ENCODE results near the gene TMCC3. TPM values are rescaled to one million over a fixed set of nuclear protein-coding genes. Genes with fewer than 3 reads are reported as not detected.

Gene TMCC3
- total RNA-seq, 1 donor from 2014 or later, result 48.1 TPM

GRCh38 chr12:94676922-94677321 is 26.6 kb upstream of the TMCC3 start:
- TF ChIP-seq CTCF (IDR thresholded peaks at IDR 0.05; ENCODE audit: unreplicated experiment), result no peak
- Mint-ChIP-seq H3K9me3 (ENCODE audit: unreplicated experiment) (peaks cover 5% of the 10 kb centered on the region), H3K36me3 (ENCODE audit: low read depth, unreplicated experiment) (peaks cover 3% of the 10 kb centered on the region), H3K4me3 (ENCODE audit: unreplicated experiment) (no peak overlapping the region), H3K4me1 (ENCODE audit: unreplicated experiment) (peaks cover 44% of the 10 kb centered on the region), H3K27ac (ENCODE audit: unreplicated experiment) (no peak overlapping the region), H3K27me3 (ENCODE audit: unreplicated experiment) (peaks cover 4% of the 10 kb centered on the region)
- DNase-seq (ENCODE audit: low spot score), result no peak

GRCh38 chr12:94676031-94676641 is 25.8 kb upstream of the TMCC3 start:
- Mint-ChIP-seq H3K27me3 (ENCODE audit: unreplicated experiment) (peaks cover 4% of the 10 kb centered on the region), H3K9me3 (ENCODE audit: unreplicated experiment) (peaks cover 5% of the 10 kb centered on the region), H3K4me3 (ENCODE audit: unreplicated experiment) (no peak overlapping the region), H3K4me1 (ENCODE audit: unreplicated experiment) (peaks cover 49% of the 10 kb centered on the region), H3K27ac (ENCODE audit: unreplicated experiment) (peak overlapping the region; percentile 78), H3K36me3 (ENCODE audit: low read depth, unreplicated experiment) (peaks cover 3% of the 10 kb centered on the region)
- no peak for DNase-seq (ENCODE audit: low spot score)
- no peak for TF ChIP-seq CTCF (IDR thresholded peaks at IDR 0.05; ENCODE audit: unreplicated experiment)

- Mint-ChIP-seq H3K27me3 (ENCODE audit: unreplicated experiment) (peaks cover 4% of the 10 kb centered on the region), H3K9me3 (ENCODE audit: unreplicated experiment) (no peaks in the 10 kb centered on the region), H3K36me3 (ENCODE audit: low read depth, unreplicated experiment) (peaks cover 3% of the 10 kb centered on the region), H3K27ac (ENCODE audit: unreplicated experiment) (peak overlapping the region; percentile 79), H3K4me3 (ENCODE audit: unreplicated experiment) (peak overlapping the region; percentile 29), H3K4me1 (ENCODE audit: unreplicated experiment) (peaks cover 59% of the 10 kb centered on the region)
- DNase-seq (ENCODE audit: low spot score), result no peak
- no peak for TF ChIP-seq CTCF (IDR thresholded peaks at IDR 0.05; ENCODE audit: unreplicated experiment)
Measured at GRCh38 chr12:94674835-94675234, 24.5 kb upstream of the TMCC3 start.

GRCh38 chr12:94674051-94674451 is 23.7 kb upstream of the TMCC3 start:
- Mint-ChIP-seq H3K9me3 (ENCODE audit: unreplicated experiment) (no peaks in the 10 kb centered on the region), H3K27ac (ENCODE audit: unreplicated experiment) (peak overlapping the region; percentile 65), H3K4me1 (ENCODE audit: unreplicated experiment) (peaks cover 60% of the 10 kb centered on the region), H3K4me3 (ENCODE audit: unreplicated experiment) (no peak overlapping the region), H3K27me3 (ENCODE audit: unreplicated experiment) (peaks cover 4% of the 10 kb centered on the region), H3K36me3 (ENCODE audit: low read depth, unreplicated experiment) (peaks cover 3% of the 10 kb centered on the region)
- no peak for DNase-seq (ENCODE audit: low spot score)
- TF ChIP-seq CTCF (IDR thresholded peaks at IDR 0.05; ENCODE audit: unreplicated experiment), result no peak

- no peak for TF ChIP-seq CTCF (IDR thresholded peaks at IDR 0.05; ENCODE audit: unreplicated experiment)
- Mint-ChIP-seq H3K27ac (ENCODE audit: unreplicated experiment) (peak overlapping the region; percentile 65), H3K27me3 (ENCODE audit: unreplicated experiment) (peaks cover 4% of the 10 kb centered on the region), H3K9me3 (ENCODE audit: unreplicated experiment) (no peaks in the 10 kb centered on the region), H3K4me3 (ENCODE audit: unreplicated experiment) (no peak overlapping the region), H3K36me3 (ENCODE audit: low read depth, unreplicated experiment) (peaks cover 3% of the 10 kb centered on the region), H3K4me1 (ENCODE audit: unreplicated experiment) (peaks cover 57% of the 10 kb centered on the region)
- no peak for DNase-seq (ENCODE audit: low spot score)
Measured at GRCh38 chr12:94673496-94673895, 23.1 kb upstream of the TMCC3 start.

Measured in endothelial cell (in vitro differentiated cells).